ENCODE data around the gene SMIM35.

DNA sequence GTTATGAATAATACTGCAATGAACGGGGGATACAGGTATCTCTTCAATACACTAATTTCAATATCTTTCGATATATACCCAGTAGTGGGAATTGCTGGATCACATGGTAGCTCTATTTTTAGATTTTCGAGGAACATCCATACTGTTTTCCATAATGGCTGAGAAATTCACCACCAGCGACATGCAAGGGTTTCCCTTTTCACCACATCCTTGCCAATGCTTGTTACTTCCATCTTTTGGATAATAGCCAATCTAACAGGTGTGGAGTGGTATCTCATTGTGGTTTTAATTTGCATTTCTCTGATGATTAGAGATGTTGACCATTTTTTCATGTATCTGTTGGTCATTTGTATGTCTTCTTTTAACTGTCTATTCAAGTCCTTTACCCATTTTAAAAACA lies 94.6 kb downstream of the SMIM35 start:
- no peak for TF ChIP-seq POLR2AphosphoS5 (IDR thresholded peaks at IDR 0.05; ENCODE audit: low read depth)
- no peak for TF ChIP-seq SPI1 (IDR thresholded peaks at IDR 0.05; ENCODE audit: borderline replicate concordance, low read depth)

All from HL-60 (cell line).